NCI-H345 (cell line): Measurements from ENCODE around the gene GGT7.
A peak's percentile ranks its signal among the peaks of the same experiment; 100 is the strongest.
"Not testable (repeated sequence)": the region's sequence is repeated elsewhere in the genome, so short reads cannot be mapped to it uniquely, and the experiment has no call there.

Source experiments
- DNase-seq: peaks from one replicate; lab custom pipeline; 2025; lab: John Stamatoyannopoulos, UW

GGT7 gene, protein sequence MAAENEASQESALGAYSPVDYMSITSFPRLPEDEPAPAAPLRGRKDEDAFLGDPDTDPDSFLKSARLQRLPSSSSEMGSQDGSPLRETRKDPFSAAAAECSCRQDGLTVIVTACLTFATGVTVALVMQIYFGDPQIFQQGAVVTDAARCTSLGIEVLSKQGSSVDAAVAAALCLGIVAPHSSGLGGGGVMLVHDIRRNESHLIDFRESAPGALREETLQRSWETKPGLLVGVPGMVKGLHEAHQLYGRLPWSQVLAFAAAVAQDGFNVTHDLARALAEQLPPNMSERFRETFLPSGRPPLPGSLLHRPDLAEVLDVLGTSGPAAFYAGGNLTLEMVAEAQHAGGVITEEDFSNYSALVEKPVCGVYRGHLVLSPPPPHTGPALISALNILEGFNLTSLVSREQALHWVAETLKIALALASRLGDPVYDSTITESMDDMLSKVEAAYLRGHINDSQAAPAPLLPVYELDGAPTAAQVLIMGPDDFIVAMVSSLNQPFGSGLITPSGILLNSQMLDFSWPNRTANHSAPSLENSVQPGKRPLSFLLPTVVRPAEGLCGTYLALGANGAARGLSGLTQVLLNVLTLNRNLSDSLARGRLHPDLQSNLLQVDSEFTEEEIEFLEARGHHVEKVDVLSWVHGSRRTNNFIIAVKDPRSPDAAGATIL

DNA sequence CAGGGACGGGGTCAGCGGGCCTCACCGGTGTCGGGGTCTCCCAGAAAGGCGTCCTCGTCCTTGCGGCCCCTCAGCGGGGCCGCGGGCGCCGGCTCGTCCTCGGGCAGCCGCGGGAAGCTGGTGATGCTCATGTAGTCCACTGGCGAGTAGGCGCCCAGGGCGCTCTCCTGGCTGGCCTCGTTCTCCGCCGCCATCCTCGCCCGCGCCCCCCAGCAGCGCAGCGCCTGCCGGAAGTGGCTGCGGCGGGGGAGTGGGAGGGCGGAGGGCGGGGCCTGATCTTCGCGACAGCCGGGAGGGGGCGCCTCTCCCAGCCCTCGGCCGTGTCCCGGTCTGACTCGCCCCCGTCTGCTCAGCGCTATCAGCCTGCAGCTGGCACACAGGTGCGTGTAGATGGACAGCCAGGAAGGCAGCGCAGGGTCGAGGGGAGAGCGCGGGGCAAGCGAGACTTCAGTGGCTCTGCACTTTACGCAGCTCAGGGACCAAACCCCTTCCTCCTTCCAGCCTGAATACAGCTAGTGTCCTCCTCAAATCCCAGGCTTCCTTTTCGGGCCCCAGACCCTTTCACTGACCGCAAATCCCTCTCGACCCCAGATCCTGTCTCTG, at the start of gene GGT7:
GGT7 (minus strand) TSS at position 235 of the 603 bp plus-strand sequence; CDS start at position 194, 41 bp downstream.
- peak; percentile 91 for DNase-seq

DNA sequence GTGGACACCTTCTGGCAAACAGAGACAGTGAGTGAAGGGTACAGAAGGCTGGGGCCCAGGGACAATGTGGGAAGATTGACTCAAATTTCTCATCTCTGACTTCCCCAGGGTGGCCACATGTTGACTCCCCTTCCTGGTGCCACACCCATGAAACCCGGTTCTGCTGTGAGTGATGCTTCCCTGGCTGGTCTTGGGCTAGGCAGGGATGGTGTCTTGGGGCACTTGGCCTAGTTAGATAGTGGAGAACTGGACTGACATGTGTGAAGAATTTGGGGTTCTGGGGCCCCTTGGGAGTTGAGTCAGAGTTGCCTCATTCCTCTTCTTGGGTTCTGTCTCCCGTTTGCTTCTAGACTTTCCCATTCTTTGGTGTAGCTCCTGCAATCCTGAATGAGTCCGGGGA, 48.8 kb upstream of the GGT7 start:
- no peak for DNase-seq

DNA sequence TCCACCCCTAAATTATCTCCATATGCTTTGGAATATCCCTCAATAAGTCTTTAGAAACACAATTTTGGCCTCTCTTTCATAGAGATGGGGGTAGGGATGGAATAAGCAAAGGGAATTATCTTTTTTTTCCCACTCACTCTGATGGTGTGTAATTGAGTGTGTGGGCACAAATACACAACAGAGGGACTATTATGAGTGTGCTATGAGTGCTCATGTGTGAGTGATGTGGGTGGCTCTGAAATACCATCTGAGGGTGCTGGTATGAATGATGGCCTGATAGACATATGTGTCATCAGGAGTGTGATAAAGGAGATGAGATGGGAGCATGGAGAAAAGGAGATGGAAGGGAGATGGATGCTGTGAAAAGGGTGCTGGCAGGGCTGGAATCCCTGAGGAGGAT, 47.4 kb upstream of the GGT7 start:
- no peak for DNase-seq

DNA sequence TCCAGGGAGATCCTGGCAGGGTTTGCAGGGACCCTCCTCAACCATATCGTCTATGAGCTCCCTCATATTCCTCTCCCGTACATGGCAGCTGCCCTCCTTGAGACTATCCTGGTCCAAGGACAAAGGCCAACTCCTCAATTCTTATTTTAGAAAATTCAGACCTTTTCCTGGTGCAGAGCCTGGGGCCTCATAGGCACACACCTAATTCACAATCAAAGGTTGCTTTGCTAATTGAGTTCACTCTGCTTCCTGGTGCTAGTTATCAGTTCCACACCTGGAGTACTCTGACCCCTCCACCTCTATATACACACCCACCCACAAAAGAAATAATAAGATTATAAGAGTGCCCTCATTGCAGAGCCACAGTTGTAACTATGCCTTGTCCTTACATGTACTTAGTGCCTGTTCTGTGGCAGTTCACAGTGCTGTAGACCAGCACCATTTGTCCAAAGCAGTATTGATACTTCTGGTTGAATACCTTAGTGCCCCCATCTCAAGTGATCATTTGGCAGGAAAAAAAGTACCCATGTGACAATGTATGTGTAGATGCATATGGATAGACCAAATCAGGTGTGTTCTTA, 44.2 kb upstream of the GGT7 start:
- no peak for DNase-seq

DNA sequence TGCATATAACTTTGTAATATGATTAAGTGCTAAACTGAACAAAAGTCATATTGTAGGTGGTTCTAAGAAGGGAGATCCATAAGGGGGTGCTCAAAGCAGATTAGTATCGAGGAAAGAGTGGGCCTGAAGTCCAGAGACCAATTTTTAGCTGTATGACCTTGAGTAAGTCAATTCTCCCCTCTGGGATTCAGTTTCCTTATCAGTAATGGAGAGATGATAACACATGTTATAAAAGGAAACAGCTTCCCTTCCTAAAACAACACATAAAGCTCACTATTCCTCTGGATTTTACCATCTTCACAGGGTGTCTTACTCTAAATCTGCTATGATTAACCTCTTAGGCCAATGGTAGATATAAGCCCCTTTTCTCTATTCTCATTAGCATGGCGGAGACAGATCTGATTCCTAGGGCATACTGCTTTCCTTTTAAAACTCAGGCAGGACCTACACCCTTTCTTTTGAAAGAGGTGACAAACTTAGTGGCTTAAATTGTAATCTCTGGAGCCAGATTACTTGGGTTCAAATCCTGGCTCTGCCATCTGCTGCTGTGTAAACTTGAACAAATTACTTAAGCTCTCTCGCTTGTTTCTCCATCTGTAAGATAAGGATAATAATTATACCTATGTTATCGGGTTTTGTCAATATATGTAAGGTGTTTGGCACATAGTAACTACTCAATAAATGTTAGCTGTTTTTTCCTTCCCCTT, 43.2 kb upstream of the GGT7 start:
- no peak for DNase-seq

DNA sequence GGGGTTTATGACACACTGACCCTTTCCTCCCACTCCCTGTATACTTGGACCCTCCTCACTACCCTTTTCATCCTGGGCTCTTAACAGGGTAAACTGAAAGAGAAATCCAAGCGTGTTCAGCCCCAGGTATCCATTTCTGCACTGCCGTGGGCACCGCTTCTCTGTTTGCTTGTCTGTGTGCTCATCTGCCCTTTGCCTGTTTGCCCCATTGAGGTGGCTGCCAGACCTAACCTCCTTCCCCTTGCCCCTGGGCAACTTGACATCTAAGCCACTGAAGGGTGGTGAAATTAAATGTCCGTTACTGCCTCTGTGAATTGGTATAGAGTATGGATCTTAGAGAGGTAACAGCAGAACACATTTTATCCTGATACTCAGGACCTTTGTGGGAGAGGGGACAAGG, 42.5 kb upstream of the GGT7 start:
- no peak for DNase-seq

DNA sequence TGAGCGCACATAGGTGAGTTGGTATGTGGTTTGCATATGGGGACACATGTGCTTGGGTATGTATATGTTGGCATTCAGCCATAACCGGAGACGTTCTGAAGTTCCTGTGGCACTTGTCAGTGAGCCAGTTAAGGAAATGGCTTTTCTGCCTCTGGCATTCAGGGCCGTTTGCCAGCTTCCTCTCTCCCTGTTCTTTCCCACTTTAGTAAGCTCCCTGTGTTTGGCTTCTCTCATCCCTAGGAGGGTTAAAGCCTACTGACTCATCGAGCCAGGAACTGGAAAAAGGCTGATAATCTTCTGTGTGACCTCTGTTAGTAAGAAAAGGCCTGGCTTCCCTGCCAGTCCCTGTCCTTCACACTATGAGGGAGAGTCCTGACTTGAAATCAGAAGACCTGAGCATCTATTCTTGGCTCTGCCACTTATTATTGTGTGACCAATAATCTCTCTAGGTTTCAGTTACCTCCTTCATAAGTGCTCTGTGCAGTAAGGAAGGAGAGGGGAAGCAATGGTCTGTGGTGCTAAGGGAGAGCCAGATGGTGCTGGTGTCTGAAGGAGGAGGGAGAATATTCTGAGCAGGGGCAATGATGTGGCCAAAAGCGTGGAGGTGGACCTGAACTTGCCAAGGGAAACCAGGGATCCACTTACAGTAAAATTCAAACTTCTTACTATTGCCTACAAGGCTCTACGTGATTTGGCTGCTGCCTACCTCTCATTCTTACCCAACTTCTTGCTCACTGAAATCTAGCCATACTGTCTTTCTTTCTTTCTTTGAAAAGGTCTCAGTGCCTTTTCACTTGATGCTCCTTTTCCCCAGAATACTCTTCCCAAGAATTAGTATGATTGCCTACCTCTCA, 35.2 kb upstream of the GGT7 start:
- DNase-seq: peak; percentile 75

DNA sequence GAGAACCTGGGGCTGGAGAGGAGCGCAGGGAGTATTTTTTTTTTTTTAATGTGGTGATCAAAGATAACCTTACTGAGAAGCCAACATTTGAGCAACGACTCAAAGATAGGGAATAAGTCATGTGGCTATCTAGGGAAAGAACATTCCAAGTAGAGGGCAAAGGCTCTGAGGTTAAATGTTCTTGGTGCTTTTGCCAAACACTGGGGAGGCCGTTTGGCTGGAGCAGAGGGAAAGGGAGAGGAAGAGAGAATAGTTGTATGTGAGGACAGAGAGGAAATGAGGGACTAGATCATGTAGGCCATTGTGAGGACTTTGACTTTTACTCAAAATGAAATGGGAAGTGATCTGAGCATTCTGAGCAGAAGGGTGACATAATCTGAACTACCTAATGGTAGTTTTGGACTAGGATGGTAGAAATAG, 31.6 kb upstream of the GGT7 start:
- no peak for DNase-seq

DNA sequence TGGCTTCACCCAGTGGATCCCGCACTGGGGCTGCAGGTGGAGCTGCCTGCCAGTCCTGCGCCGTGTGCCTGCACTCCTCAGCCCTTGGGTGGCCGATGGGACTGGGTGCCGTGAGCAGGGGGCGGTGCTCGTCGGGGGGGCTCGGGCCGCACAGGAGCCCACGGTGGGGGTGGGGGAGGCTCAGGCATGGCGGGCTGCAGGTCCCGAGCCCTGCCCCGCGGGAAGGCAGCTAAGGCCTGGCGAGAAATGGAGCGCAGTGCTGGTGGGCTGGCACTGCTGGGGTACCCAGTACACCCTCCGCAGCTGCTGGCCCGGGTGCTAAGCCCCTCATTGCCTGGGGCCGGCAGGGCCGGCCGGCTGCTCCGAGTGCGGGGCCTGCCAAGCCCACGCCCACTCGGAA, 26.1 kb upstream of the GGT7 start:
- DNase-seq: not testable (repeated sequence)

DNA sequence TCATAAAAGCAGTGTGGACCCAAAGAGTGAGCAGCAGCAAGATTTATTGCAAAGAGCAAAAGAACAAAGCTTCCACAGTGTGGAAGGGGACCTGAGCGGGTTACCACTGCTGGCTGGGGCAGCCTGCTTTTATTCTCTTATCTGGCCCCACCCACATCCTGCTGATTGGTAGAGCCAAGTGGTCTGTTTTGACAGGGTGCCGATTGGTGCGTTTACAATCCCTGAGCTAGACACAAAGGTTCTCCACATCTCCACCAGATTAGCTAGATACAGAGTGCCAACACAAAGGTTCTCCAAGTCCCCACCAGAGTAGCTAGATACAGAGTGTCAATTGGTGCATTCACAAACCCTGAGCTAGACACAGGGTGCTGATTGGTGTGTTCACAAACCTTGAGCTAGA, 25.5 kb upstream of the GGT7 start:
- not testable (repeated sequence) for DNase-seq

DNA sequence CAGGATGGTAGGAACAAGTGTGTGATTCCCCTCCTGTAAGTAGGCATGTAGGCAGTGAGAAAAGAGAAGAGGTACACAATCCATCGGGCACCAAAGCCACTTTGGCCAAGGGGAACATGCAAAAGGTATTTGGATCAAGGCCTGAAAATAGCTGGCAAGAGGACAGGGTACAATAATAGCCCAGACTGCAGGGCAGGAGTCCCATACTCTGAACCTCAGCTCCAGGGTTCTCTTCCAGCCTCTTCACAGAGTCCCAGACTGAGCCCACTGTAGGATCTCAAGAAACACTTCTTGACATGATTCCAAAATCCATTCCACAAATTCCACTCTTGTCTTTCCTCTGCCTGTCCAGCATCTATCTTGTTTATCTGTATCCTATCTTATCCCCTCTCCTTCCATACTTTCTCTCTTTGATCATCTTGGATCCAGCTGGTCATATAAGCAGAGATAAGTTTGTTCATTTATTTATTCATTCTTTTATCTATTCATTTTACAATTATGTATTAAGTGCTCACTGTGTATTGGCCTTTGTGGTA, 23.5 kb upstream of the GGT7 start:
- no peak for DNase-seq

DNA sequence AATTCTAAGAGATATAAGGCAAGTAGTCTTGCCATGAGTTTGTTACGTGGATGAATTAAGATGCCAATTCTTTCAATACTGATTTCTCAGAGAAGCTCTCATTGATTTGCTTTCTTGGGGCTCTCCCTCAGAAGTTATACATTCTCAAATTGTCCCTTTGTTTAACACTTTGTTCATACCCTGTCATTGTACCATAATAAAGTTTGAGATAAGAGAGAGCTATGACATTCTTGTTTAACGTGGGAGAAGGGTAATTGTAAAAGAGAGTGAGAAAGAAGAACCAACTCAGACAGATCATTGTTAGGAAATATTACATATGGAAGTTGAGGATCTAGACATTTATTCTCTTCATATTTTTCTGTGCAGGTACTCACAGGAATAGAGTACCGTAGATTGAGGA, 22.8 kb upstream of the GGT7 start:
- DNase-seq: no peak

DNA sequence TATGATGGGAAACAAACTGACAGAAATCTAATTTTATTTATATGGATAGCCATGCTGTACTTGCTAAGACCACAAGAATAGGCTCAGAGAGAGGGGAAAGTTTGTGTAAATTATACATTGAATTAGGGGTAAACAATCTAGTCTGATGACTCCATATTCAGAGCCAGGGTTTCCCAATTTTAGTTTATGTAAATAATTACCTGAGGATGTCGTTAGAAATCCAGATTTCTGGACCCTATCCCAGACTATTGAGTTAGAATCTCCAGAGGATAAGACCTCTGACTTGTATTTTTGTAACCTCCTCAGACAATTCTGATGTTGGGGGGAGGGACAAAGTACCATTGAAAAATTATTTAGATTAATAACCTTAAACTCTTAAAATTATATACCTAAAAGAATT, 22.1 kb upstream of the GGT7 start:
- DNase-seq: no peak

DNA sequence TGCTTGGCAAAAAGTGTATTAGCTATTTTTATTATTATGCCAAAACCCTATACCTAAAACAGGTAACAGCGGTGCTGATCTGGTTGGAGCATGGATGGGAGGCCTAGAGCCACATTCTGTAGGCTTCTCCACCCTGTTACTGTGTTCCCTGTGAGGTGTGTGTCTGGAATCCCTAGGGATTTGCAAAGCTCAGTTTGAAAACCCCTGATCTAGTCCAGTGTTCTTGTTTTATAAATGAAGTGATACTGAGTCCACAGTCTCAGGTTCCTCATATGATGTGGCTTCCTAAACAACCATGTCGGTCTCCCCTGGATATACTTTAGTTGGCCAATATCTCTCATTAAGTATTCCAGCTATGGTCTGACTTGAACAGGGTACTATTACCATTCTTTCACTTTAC, 20.0 kb upstream of the GGT7 start:
- no peak for DNase-seq

DNA sequence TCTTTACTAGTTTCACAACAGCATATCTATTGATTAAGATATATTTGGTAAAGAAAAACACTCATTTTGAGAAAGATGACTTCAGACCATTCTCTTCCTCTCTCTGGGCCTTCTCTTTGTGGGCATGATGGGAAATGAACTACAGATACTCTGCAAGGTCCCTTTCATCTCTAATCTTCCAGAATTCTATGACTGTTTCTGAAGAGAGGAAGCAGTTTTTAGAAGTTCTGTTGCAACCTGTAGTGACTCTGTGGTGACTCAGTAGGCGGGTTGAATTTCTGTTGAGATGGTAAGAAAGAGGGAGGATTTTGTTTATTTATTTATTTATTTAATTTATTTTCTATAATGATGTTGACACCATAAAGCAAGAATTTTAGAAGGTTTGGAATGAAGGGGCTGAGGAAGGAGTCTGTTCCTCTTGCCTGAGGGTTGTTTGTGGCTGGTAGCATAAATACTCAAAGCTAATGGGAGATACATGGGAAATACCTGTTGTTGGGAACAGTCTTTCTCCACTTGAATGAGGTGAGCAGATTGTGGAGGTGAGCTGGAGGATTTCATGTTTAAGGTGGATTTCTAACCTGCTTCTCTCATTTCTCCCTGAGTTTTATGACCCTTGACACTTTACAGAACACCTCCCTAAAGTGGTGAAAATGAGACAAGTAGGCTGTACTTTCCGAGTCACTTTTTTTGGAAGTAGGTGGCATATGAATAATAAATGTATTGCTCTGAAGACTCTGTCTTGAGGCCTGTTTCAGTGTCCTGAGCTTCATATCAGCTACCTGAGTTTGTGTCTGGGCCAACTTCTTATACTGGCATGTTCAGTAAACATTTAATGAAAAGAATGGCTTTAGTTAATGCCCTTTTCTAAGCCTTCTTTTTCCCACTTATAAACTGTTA, 18.8 kb upstream of the GGT7 start:
- DNase-seq: no peak

DNA sequence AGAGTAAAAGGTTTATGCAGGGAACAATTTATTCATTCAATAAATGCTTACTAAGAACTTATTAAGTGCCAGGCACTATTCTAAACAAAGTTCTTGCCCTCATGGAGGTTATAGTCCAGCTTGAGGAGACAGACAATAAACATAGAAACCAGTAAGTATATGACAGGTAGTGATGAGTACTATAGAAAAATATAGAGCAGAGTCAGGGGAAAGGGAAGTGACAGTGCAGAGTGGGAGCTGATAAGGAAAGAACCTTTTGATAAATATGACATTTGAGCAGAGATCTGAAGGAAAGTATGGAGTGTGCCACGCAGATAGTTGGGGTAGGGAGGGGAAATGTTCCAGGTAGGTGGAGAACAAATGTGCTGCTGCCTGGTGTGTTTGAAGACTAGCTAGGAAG, 15.8 kb upstream of the GGT7 start:
- no peak for DNase-seq

DNA sequence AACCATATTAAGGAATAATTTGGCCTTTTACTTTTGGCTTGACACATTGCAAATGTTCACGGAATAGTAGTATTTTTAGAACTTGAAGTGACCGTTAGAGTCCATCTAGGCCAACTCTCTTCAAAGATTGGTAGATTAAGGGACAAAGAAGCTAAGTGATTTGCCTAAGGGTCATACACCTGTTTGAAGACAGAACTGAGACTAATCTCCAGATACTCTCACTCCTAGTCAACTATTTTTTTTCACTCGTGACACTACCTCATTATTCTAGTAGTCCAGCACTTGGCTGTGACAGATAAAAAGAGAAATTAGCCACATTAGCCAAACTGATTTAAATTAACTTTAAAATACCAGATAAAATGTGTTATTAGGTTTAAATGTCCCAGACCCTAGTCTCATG, 14.4 kb upstream of the GGT7 start:
- DNase-seq: no peak

DNA sequence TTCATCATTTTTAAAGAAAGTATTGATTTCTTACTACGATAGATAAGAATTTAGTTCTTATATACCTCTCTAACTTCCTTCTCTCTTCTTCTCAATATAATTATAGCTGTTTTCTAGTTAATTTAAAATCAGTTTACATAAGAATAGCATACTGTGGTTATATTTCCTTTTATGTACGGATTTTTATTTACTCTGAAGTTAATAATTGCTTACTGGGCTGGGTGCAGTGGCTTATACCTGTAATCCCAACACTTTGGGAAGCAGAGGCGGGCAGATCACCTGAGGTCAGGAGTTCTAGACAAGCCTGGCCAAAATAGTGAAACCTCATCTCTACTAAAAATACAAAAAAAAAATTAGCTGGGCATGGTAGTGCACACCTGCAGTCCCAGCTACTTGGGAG, 13.5 kb upstream of the GGT7 start:
- no peak for DNase-seq

DNA sequence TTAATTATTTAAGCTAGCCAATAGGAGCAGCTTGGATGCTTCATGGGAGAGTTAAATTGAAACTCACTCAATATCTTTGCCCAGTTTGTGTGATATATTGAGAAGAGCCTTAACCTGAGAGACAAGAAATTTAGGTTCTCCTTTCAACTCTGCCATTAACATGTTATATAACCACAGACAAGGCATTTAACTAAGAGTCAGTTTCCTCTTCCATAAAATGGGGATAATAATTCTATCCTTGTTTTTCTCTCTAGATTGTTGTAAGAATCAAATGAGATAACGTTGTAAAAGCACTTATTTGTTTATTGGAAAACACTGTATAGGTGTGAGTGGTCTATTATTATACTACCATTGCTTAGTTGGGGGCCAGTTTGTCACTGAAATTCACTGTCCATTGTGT, 11.6 kb upstream of the GGT7 start:
- DNase-seq: no peak

DNA sequence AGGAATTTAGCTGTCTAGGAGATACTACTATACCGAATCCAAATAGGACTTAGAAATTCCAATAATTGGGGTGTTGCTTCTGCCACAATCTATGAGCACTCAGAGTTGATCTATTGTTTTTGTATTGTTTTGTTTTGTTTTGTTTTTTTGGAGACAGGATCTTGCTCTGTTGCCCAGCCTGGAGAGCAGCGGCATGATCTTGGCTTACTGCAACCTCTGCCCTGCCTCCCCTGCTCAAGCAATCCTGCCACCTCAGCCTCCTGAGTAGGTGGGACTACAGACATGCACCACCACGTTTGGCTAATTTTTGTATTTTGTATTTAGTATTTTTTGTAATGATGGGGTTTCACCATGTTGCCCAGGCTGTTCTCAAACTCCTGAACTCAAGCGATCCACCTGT, 11.2 kb upstream of the GGT7 start:
- DNase-seq: no peak
